ENCODE data around the gene GJA5.
A peak's percentile ranks its signal among the peaks of the same experiment; 100 is the strongest.

The GJA5 gene

DNA sequence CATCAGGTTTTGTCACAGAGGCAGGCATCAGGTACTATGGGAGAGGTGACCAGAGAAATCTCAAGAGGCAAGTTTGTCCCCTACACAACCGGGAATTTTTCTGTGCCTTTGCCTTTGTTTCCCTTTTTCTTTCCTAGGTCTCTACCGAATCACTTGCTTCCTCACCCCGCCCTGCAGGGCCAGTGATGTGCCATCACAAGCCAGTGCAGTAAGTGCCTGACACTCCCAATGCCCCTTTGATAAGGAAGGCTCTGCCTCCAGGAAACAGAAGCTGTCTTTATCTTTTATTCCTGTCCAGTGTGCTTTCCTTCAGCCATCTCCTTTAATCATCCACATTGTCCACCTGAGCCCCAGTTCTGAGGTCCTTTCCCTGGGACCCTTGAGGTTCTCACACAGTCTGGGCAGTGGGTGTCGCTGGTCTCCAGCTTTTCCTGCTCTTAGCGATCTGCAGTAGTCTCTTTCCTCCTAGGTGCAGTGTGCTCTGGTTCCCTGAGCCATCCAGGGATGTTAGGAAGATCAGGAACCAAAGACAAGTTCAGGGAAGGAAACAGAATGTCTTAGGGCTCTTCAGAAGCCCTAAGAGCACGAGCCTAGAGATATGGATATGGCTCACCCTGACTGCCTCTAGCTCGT lies 36.6 kb downstream of the GJA5 start:
- peak; percentile 42 for DNase-seq

DNA sequence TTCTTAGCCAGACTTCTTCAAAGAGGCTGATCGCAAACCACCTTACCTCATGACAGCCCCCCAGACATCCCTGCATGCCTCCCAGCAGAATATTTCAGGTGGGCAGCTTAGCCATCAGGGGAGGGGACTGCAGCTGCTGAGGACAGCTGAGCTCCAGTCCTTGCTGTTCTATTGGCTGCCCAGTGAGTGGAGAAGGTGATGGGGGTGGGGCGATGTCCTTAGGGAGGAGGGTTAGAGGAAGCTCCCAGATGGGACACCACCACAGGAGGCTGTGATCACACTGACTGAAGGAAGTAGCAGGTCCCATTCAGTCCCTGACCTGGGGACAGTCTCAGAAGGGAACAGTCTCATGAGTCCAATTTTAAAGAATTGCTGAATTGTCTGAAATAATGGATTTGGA lies 38.3 kb downstream of the GJA5 start:
- no peak for DNase-seq

DNA sequence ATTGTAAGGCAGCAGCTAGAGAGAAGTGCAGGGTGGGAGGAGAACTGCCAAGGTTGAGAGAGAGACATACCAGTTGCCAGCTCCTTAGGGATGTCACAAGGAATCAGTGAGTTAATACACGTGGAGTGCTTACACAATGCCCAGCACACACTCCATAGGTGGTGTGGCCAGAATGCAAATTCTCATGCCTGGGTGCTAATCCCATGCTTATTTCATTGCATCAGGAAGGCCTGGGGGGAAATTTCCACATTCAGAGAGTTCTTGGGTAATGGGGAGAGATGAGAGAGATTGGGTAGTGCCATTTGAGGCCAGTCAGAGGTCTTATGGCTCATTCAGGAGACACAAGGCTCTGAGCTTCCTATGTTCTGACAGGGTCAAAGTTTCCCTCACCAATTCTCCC lies 38.7 kb downstream of the GJA5 start:
- no peak for DNase-seq

DNA sequence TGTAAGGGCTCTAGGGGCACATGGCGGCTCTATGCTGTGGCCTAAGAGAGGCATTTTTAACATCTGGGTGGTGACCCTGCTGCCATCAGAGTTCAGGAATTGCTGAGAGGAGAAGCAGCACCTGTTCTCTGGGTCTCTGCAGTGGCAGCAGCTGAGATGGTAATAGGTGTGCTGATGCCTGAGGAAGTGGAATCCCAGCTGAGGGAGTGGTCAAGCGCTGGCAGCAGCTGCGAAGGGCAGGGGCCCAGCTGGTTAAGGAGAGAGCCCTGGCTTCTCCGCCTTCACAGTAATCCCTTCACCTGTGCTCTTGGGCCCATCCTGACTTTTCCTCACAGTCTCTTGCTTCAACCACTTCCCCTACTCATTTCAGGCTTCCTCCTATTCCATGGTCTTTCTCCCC lies 39.8 kb downstream of the GJA5 start:
- peak; percentile 26 for DNase-seq

DNA sequence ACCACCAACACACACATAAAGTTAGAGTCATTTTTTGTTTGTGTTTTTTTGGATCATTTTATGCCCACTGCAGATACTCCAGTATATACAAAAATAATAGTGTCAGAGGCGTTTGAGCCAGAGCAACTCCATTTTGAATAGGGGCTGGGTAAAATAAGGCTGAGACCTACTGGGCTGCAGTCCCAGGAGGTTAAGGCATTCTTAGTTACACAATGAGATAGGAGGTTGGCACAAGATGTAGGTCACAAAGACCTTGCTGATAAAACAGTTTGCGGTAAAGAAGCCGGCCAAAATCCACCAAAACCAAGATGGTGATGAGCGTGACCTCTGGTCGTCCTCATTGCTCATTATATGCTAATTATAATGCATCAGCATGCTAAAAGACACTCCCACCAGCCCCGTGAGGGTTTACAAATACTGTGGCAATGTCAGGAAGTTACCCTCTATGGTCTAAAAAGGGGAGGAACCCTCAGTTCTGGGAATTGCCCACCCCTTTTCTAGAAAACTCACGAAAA lies 40.6 kb downstream of the GJA5 start:
- no peak for DNase-seq

DNA sequence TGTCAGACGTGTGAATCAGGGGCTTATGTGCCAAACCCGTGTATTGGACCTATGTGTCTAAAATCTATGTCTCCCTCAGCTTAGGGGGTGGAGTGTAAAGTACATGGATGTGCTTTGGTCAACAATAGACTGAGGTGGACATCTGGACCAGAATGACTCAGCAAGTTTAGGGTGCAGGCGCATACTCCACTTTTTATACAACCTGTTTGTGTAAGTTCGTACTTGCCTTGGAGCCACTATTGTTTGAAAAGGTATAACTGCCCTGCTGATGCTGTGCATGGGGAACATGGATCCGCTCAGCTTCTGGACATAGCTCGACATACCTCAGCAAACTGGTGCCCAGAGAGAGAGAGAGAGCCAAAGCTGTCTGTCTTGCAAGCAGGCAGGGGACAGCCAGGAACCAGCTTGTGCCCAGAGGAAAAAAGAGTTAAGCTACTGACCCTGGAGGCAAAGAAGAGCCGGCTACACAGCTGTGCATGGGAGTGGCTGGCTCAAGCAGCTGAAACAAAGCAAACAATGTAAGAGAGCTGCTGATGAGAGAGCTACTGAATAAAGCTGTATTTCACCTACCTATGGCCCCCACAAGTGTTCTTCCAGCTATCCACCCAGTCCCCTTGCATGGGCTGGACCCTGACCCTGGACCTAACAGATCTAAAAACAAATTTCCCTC lies 41.2 kb downstream of the GJA5 start:
- peak; percentile 40 for DNase-seq

DNA sequence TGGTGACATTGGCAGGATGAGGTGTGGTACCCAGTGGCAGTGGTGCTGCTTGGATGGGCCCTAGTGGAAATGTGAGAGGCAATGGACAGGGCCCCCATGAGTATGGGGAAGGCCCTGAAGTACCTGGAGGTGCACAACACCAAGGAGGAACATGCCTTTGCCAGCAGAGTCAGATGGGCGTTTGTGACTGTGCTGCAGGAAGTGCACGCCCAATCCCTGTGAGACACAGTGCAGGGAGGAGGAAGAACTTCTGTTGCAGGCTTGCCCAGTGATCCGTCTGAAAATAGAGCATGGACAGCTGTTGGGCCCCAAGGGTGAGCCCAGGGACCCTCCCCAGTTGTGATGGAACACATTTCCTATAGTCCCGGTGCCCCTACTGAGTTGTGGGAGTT lies 42.7 kb downstream of the GJA5 start:
- DNase-seq = peak; percentile 62

DNA sequence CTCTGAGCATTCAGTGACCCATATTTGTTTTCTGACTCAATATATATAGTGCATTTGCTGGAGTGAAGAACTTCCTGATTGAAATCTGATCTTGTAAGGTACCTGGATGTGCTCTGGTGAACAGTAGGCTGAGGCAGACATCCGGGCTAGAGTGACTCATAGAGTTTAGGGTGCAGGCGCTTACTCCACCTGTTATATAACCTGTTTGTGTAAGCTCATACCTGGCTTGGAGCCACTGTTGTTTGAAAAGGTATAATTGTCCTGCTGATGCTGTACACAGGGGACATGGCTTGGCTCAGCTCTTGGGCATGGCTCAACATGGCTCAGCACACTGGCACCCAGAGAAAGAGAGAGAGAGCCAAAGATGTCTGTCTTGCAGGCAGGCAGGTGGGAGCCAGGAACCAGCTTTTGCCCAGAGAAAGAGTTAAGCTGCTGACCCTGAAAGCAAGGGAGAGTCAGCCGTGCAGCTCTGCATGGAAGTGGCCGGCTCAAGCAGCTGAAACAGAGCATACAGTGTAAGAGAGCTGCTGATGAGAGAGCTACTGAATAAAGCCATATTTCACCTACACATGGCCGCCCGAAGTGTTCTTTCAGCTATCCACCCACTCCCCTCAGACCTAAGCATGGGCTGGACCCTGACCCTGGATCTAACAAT lies 43.2 kb downstream of the GJA5 start:
- peak; percentile 100 for DNase-seq

DNA sequence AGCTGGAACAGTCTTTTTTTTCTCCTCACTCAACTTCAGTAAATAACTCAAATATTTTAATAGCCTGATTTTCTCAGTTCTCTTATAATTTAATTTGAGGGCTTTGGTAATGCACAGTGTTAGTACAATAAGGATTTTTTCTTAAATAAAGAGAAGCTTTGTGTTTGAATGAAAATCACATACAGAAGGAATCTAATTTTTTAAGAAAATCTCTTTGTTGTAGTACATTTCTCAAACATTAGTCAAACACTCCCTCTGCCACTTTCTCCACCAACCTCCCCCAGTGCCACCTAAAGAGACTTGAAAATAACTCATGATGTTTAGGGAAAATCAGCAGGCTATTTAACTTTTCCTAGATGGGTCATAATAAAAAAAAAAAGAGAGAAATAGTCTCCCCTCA lies 47.8 kb downstream of the GJA5 start:
- DNase-seq = no peak

Data from DMS153 (cell line).